HepG2 (cell line): ENCODE results near the gene FOXK2. TPM values are rescaled to one million over a fixed set of nuclear protein-coding genes. Genes with fewer than 3 reads are reported as not detected.
A peak's percentile ranks its signal among the peaks of the same experiment; 100 is the strongest.

ENCODE experiments used
- ARID3A ChIP-seq: IDR thresholded peaks from 2 replicates; pipeline ENCODE4 v1.6.1; 2012; ENCODE audit warnings: low read depth, low read length, improper control_type of control experiment
- ATAD3A ChIP-seq: sonication (generic); formaldehyde crosslinking; IDR thresholded peaks from 2 replicates; pipeline ENCODE4 v1.4.0; 2020; ENCODE audit warnings: missing genetic modification reagents
- GZF1 ChIP-seq: sonication (generic); formaldehyde crosslinking; IDR thresholded peaks from 2 replicates; pipeline ENCODE4 v1.5.1; 2020; ENCODE audit warnings: mild to moderate bottlenecking, missing genetic modification reagents
- LCORL ChIP-seq, 2 experiments: fragments of 450-650 bp in 1 of 2; sonication (generic) in 1 of 2; formaldehyde crosslinking in 1 of 2; IDR thresholded peaks; 2 replicates each; pipeline versions ENCODE4 v1.5.0 to v1.6.1; 2017 to 2020; ENCODE audit warnings: antibody characterized with exemption in 1 of 2, missing genetic modification reagents in 1 of 2
- SMAD1 ChIP-seq: sonication (generic); formaldehyde crosslinking; IDR thresholded peaks from 2 replicates; pipeline ENCODE4 v1.4.0; 2020; ENCODE audit warnings: missing genetic modification reagents, low read depth, mild to moderate bottlenecking, borderline replicate concordance
- TBX2 ChIP-seq: sonication (generic); formaldehyde crosslinking; IDR thresholded peaks from 2 replicates; pipeline ENCODE4 v1.5.0; 2020; ENCODE audit warnings: missing genetic modification reagents, mild to moderate bottlenecking, borderline replicate concordance
- TIGD3 ChIP-seq: sonication (generic); formaldehyde crosslinking; IDR thresholded peaks from 2 replicates; pipeline ENCODE4 v1.5.1; 2020; ENCODE audit warnings: mild to moderate bottlenecking, missing genetic modification reagents, borderline replicate concordance
- TRIM24 ChIP-seq: sonication (generic); formaldehyde crosslinking; IDR thresholded peaks from 2 replicates; pipeline ENCODE4 v1.8.0; 2022; ENCODE audit warnings: mild to moderate bottlenecking, missing genetic modification reagents
- ZFP91 ChIP-seq: sonication (generic); formaldehyde crosslinking; IDR thresholded peaks from 2 replicates; pipeline ENCODE4 v1.9.0; 2022; ENCODE audit warnings: missing genetic modification reagents, mild to moderate bottlenecking, borderline replicate concordance
- ZMYM2 ChIP-seq: sonication (generic); formaldehyde crosslinking; IDR thresholded peaks from 2 replicates; pipeline ENCODE4 v1.8.0; 2022; ENCODE audit warnings: mild to moderate bottlenecking, missing genetic modification reagents
- ZNF275 ChIP-seq: sonication (generic); formaldehyde crosslinking; IDR thresholded peaks from 2 replicates; pipeline ENCODE4 v1.8.0; 2022; ENCODE audit warnings: missing genetic modification reagents, mild to moderate bottlenecking, inconsistent platforms, borderline replicate concordance
- ZNF362 ChIP-seq: sonication (generic); formaldehyde crosslinking; IDR thresholded peaks from 2 replicates; pipeline ENCODE4 v1.4.0; 2020; ENCODE audit warnings: missing genetic modification reagents, mild to moderate bottlenecking, borderline replicate concordance
- ZNF484 ChIP-seq: sonication (generic); formaldehyde crosslinking; IDR thresholded peaks from 2 replicates; pipeline ENCODE4 v1.5.1; 2020; ENCODE audit warnings: mild to moderate bottlenecking, low read depth, missing genetic modification reagents, borderline replicate concordance
- ZNF616 ChIP-seq: sonication (generic); formaldehyde crosslinking; IDR thresholded peaks from 2 replicates; pipeline ENCODE4 v1.5.0; 2020; ENCODE audit warnings: low read depth, mild to moderate bottlenecking, missing genetic modification reagents
- polyA plus RNA-seq, 8 experiments: library from polyadenylated mRNA; depleted of rRNA in 3 of 8; stranded (reverse) in 7 of 8; unstranded in 1 of 8; fragments of >200 nt; fragmentation: Illumina TruSeq in 4 of 8; extraction: Trizol in 4 of 8; gene quantifications; 2 replicates each; pipeline versions ENCODE4 v1.2.1 to v1.2.3, GENCODE V29; 2011 to 2016; ENCODE audit warnings: low read depth in 4 of 8, missing spikeins in 1 of 8, mixed read lengths in 1 of 8; ENCODE audit not compliant: insufficient read depth in 1 of 8
- total RNA-seq, 5 experiments: library from RNA; depleted of rRNA; stranded (reverse); fragments of >200 nt; fragmentation: Illumina TruSeq; extraction: Trizol; gene quantifications; 2 replicates each; pipeline ENCODE4 v1.2.3, GENCODE V29; 2016; ENCODE audit warnings: low read depth in 1 of 5
- TF ChIP-seq, protein P1 (sequence below): sonication (generic); formaldehyde crosslinking; IDR thresholded peaks from 2 replicates; pipeline ENCODE4 v1.8.1; 2023; ENCODE audit warnings: mild to moderate bottlenecking, missing genetic modification reagents

Gene FOXK2
- total and polyA plus RNA-seq, 2 of the 13 experiments (the other 11 are each of a cell fraction or from before 2014, with no cell fraction given), result 67.1 to 67.2 TPM

- TF ChIP-seq, protein P1, sequence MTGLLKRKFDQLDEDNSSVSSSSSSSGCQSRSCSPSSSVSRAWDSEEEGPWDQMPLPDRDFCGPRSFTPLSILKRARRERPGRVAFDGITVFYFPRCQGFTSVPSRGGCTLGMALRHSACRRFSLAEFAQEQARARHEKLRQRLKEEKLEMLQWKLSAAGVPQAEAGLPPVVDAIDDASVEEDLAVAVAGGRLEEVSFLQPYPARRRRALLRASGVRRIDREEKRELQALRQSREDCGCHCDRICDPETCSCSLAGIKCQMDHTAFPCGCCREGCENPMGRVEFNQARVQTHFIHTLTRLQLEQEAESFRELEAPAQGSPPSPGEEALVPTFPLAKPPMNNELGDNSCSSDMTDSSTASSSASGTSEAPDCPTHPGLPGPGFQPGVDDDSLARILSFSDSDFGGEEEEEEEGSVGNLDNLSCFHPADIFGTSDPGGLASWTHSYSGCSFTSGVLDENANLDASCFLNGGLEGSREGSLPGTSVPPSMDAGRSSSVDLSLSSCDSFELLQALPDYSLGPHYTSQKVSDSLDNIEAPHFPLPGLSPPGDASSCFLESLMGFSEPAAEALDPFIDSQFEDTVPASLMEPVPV (CRISPR knock-in tag), result peak; percentile 82; the same call in 1 of the 2 replicates
- TF ChIP-seq ZNF362 (no peak), ZNF484 (CRISPR knock-in tag) (no peak), ZNF616 (CRISPR knock-in tag) (peak; percentile 67; the same call in 1 of the 2 replicates), TBX2 (CRISPR knock-in tag) (peak; percentile 73; the same call in 1 of the 2 replicates), TIGD3 (CRISPR knock-in tag) (no peak), ATAD3A (CRISPR knock-in tag) (no peak), SMAD1 (CRISPR knock-in tag) (no peak; the same call in 1 of the 2 replicates), LCORL (IDR thresholded peaks at IDR 0.05) (no peak), LCORL (CRISPR knock-in tag; IDR thresholded peaks at IDR 0.05) (0 out of 2 replicates have a peak, but pooled peaks have one; percentile 56), ZNF275 (CRISPR knock-in tag) (0 out of 2 replicates have a peak, but pooled peaks have one; percentile 55), ZMYM2 (CRISPR knock-in tag) (no peak), TRIM24 (CRISPR knock-in tag) (no peak), ARID3A (no peak), ZFP91 (CRISPR knock-in tag) (no peak; the same call in 1 of the 2 replicates), GZF1 (CRISPR knock-in tag) (no peak)
Measured at GRCh38 chr17:82503728-82504308, 15.7 kb upstream of the FOXK2 start (continued).
